Measurements from ENCODE around the gene GSG1L.

The GSG1L gene

DNA sequence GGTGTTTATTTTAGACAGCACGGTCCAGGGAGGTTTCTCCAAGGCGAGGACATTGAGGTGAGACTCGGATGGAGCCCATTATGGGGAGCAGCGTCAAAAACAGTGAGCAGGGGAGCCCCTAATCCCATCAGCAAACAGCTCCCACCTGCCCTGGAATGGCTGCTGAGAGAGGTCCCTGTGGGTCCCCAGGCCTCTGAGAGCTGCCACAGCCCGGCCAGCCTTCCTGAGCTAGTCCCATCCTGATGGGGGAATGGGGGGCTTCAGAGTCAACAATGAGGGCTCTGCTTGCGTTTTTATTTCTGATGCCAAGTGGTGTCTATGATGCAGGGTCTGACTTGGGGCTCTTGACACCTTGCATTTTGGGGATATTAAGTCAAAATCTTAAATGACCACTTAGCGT, 128.4 kb downstream of the GSG1L start:
- no peaks in the 10 kb centered on the region for H3K36me3 Mint-ChIP-seq
- no peaks in the 10 kb centered on the region for H3K9me3 Mint-ChIP-seq
- H3K27me3 Mint-ChIP-seq = peaks cover 11% of the 10 kb centered on the region
- H3K4me1 Mint-ChIP-seq = no peaks in the 10 kb centered on the region
- no peak overlapping the region for H3K4me3 Mint-ChIP-seq
- H3K27ac Mint-ChIP-seq = no peak overlapping the region

GRCh38 chr16:27932542-27933135, 130.9 kb downstream of the GSG1L start:
- Mint-ChIP-seq H3K27ac (no peak overlapping the region), H3K4me1 (no peaks in the 10 kb centered on the region), H3K27me3 (peaks cover 13% of the 10 kb centered on the region), H3K4me3 (no peak overlapping the region), H3K36me3 (no peaks in the 10 kb centered on the region), H3K9me3 (no peaks in the 10 kb centered on the region)

DNA sequence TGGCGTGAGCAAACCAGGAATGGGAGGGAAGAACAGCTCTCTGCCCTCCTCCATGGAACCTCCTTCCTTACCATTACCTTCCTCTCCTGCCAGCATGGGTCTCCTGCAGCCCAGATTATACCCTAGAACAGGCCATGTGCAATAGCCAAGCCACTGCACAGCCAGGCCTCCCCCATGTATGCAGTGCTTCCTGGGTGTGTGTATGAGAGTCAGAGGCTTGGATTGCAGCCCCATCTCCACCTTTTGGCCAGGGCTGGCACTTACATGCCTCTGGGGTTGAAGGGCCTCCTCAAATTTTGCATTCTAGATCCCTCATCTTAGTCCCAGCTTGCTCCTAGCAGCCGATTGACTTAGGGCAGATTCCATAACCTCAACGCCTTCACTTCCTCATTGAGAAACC, 133.7 kb downstream of the GSG1L start:
- H3K27ac Mint-ChIP-seq = no peak overlapping the region
- H3K36me3 Mint-ChIP-seq = no peaks in the 10 kb centered on the region
- no peak overlapping the region for H3K4me3 Mint-ChIP-seq
- H3K9me3 Mint-ChIP-seq = no peaks in the 10 kb centered on the region
- H3K27me3 Mint-ChIP-seq = peaks cover 6% of the 10 kb centered on the region
- H3K4me1 Mint-ChIP-seq = no peaks in the 10 kb centered on the region

- H3K27me3 Mint-ChIP-seq = peaks cover 6% of the 10 kb centered on the region
- no peak overlapping the region for H3K4me3 Mint-ChIP-seq
- no peak overlapping the region for H3K27ac Mint-ChIP-seq
- no peaks in the 10 kb centered on the region for H3K4me1 Mint-ChIP-seq
- no peaks in the 10 kb centered on the region for H3K36me3 Mint-ChIP-seq
- H3K9me3 Mint-ChIP-seq = no peaks in the 10 kb centered on the region
These were observed 135.0 kb downstream of the GSG1L start for GRCh38 chr16:27928542-27928941.

GRCh38 chr16:27927266-27927901, 136.1 kb downstream of the GSG1L start:
- no peaks in the 10 kb centered on the region for H3K36me3 Mint-ChIP-seq
- H3K4me3 Mint-ChIP-seq = no peak overlapping the region
- H3K9me3 Mint-ChIP-seq = no peaks in the 10 kb centered on the region
- peaks cover 7% of the 10 kb centered on the region for H3K27me3 Mint-ChIP-seq
- H3K4me1 Mint-ChIP-seq = no peaks in the 10 kb centered on the region
- no peak overlapping the region for H3K27ac Mint-ChIP-seq

GRCh38 chr16:27925612-27926011, 137.9 kb downstream of the GSG1L start:
- no peak overlapping the region for H3K27ac Mint-ChIP-seq
- H3K27me3 Mint-ChIP-seq = peaks cover 17% of the 10 kb centered on the region
- no peaks in the 10 kb centered on the region for H3K9me3 Mint-ChIP-seq
- no peak overlapping the region for H3K4me3 Mint-ChIP-seq
- H3K36me3 Mint-ChIP-seq = no peaks in the 10 kb centered on the region
- no peaks in the 10 kb centered on the region for H3K4me1 Mint-ChIP-seq

DNA sequence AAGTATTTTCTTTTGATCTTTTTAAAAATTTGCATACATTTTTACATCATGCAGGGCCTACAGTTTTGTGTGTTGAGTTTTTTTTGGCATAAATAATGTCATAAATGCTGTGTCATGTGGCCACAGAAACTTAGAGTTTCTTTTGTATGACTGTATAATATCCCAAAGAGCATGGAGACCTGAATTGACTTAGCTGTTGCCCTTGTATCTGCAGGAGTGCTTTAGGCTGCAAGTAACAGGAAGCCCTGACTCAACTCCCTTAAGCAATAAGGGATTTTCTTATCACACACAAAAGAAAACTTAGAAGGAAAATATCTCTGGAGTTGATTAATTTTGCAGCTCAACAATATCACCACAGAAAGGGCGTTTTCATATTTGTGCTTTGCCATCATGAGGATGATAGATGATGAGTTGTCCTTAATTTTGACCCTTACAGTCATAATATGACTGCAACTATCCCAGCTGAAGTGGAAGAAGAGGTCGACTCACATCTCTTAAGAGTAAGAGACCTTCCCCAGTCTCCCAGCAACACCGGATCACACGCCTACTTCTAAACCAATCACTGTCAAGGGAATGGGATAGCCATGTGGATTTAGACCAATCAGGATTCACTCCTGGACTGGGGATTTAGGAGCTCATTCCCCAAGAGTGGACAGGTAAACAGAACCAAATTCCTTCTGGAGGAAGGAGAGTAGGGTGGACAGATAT, 138.9 kb downstream of the GSG1L start:
- Mint-ChIP-seq H3K27me3 (peaks cover 14% of the 10 kb centered on the region), H3K4me1 (no peaks in the 10 kb centered on the region), H3K27ac (no peak overlapping the region), H3K36me3 (no peaks in the 10 kb centered on the region), H3K9me3 (no peaks in the 10 kb centered on the region), H3K4me3 (no peak overlapping the region)

DNA sequence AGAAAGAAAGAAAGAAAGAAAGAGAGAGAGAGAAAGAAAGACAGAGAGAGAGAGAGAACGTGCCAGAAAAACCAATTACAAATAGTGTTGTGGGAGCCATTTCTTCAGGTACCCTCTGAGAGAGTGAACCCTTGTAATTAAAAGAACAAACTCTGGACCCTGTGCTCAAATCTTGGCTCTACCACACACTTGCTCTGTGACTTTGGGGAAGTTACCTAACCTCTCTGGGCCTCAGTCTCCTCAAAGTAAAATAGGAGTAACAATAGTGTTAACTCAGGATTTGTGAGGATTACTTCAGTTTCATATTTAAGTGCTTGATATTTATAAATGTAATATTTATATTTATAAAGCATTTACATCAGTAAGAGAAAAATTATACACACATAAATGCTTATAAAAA, 139.8 kb downstream of the GSG1L start:
- H3K36me3 Mint-ChIP-seq = no peaks in the 10 kb centered on the region
- peaks cover 22% of the 10 kb centered on the region for H3K27me3 Mint-ChIP-seq
- no peaks in the 10 kb centered on the region for H3K4me1 Mint-ChIP-seq
- no peak overlapping the region for H3K27ac Mint-ChIP-seq
- no peak overlapping the region for H3K4me3 Mint-ChIP-seq
- H3K9me3 Mint-ChIP-seq = no peaks in the 10 kb centered on the region

GRCh38 chr16:27922433-27922832, 141.1 kb downstream of the GSG1L start:
- Mint-ChIP-seq H3K27ac (no peak overlapping the region), H3K27me3 (peaks cover 23% of the 10 kb centered on the region), H3K4me1 (no peaks in the 10 kb centered on the region), H3K9me3 (no peaks in the 10 kb centered on the region), H3K36me3 (no peaks in the 10 kb centered on the region), H3K4me3 (no peak overlapping the region)

DNA sequence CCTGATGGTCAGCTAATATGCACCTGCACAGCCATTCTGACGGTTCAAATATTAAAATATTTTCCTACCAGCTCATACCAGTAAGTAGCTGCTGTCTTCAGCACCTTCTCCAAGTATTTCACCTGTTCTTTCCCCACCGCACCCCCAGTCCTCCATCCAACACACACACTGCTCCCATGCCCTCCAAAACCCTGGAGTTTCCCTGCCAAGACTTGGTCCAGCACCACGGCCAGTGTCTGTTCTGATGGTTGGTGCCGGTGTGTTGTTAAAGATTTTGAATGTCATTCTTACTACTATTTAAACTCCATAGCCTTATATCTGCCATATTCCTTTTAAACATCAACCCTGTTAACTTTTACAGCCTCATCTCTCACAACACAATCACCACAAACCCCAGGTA, 142.4 kb downstream of the GSG1L start:
- Mint-ChIP-seq H3K27ac (peak overlapping the region; percentile 0), H3K27me3 (peaks cover 30% of the 10 kb centered on the region), H3K4me3 (no peak overlapping the region), H3K9me3 (no peaks in the 10 kb centered on the region), H3K36me3 (no peaks in the 10 kb centered on the region), H3K4me1 (no peaks in the 10 kb centered on the region)

- no peaks in the 10 kb centered on the region for H3K9me3 Mint-ChIP-seq
- H3K36me3 Mint-ChIP-seq = no peaks in the 10 kb centered on the region
- no peaks in the 10 kb centered on the region for H3K4me1 Mint-ChIP-seq
- no peak overlapping the region for H3K4me3 Mint-ChIP-seq
- H3K27me3 Mint-ChIP-seq = peaks cover 30% of the 10 kb centered on the region
- H3K27ac Mint-ChIP-seq = no peak overlapping the region
These were observed 143.1 kb downstream of the GSG1L start for GRCh38 chr16:27920391-27920891.

GRCh38 chr16:27918755-27919154, 144.8 kb downstream of the GSG1L start:
- Mint-ChIP-seq H3K27me3 (peaks cover 32% of the 10 kb centered on the region), H3K9me3 (no peaks in the 10 kb centered on the region), H3K4me3 (no peak overlapping the region), H3K36me3 (no peaks in the 10 kb centered on the region), H3K4me1 (no peaks in the 10 kb centered on the region), H3K27ac (no peak overlapping the region)

DNA sequence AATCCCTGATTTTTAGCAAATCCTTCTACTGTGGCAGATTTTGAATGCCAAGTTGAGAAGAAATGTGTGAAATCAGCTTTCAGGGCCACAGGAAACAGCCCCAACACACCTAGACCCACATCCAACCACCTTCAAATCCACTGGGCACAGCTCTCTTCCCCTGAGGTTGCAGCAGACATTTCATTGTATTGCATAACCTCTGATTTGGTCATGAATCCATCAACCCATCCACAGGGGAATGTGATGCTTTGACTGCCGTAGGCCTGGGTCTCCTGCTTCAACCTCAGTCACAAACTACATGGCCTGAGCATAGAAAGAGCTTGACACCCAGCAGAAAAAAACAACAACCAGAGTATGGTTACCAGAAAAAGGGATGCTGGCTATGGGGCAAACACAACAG, 145.6 kb downstream of the GSG1L start:
- Mint-ChIP-seq H3K36me3 (no peaks in the 10 kb centered on the region), H3K4me3 (no peak overlapping the region), H3K27me3 (peaks cover 32% of the 10 kb centered on the region), H3K4me1 (no peaks in the 10 kb centered on the region), H3K9me3 (no peaks in the 10 kb centered on the region), H3K27ac (no peak overlapping the region)

- no peak overlapping the region for H3K27ac Mint-ChIP-seq
These were observed 152.0 kb downstream of the GSG1L start for GRCh38 chr16:27911486-27911885.

GRCh38 chr16:27907457-27907972, 156.0 kb downstream of the GSG1L start:
- Mint-ChIP-seq H3K4me3 (no peak overlapping the region), H3K27me3 (peaks cover 11% of the 10 kb centered on the region), H3K9me3 (no peaks in the 10 kb centered on the region), H3K36me3 (no peaks in the 10 kb centered on the region), H3K4me1 (no peaks in the 10 kb centered on the region), H3K27ac (no peak overlapping the region)

More at GRCh38 chr16:27911486-27911885, 152.0 kb downstream of the GSG1L start:
- no peaks in the 10 kb centered on the region for H3K36me3 Mint-ChIP-seq
- H3K4me1 Mint-ChIP-seq = no peaks in the 10 kb centered on the region
- peaks cover 14% of the 10 kb centered on the region for H3K27me3 Mint-ChIP-seq
- H3K4me3 Mint-ChIP-seq = no peak overlapping the region
- no peaks in the 10 kb centered on the region for H3K9me3 Mint-ChIP-seq

GRCh38 chr16:27906883-27907282, 156.6 kb downstream of the GSG1L start:
- H3K9me3 Mint-ChIP-seq = no peaks in the 10 kb centered on the region
- H3K36me3 Mint-ChIP-seq = no peaks in the 10 kb centered on the region
- no peak overlapping the region for H3K4me3 Mint-ChIP-seq

More at GRCh38 chr16:27906883-27907282, 156.6 kb downstream of the GSG1L start:
- peaks cover 11% of the 10 kb centered on the region for H3K27me3 Mint-ChIP-seq
- no peaks in the 10 kb centered on the region for H3K4me1 Mint-ChIP-seq
- no peak overlapping the region for H3K27ac Mint-ChIP-seq
